Activated CD4-positive, alpha-beta memory T cell treated with anti-CD3 and anti-CD28 coated beads, Interleukin-2, amount 10 ng/mL, durations not matched to agents 7 days and 5 days (primary cell): Measurements from ENCODE around the gene NEDD4L. TPM values are rescaled to one million over a fixed set of nuclear protein-coding genes. Genes with fewer than 3 reads are reported as not detected.
"Not testable (repeated sequence)": the region's sequence is repeated elsewhere in the genome, so short reads cannot be mapped to it uniquely, and the experiment has no call there.

Source experiments
- CTCF ChIA-PET: fragments of 350-600 bp; sonication (Branson Sonifier 250); formaldehyde crosslinking; loops from one replicate; lab custom pipeline; 2021; ENCODE audit warnings: antibody characterized with exemption, inconsistent platforms; lab: Charles Lee
- POLR2A ChIA-PET: fragments of 350-600 bp; sonication (Branson Sonifier 250); formaldehyde crosslinking; loops from one replicate; lab custom pipeline; 2021; ENCODE audit warnings: antibody characterized with exemption; lab: Charles Lee
- DNase-seq: peaks from one replicate; pipeline ENCODE4 v3.0.0-alpha.2; 2020
- H3K27ac Mint-ChIP-seq: one replicate; pipeline ENCODE4 v1.8.0; 2021; ENCODE audit warnings: mild to moderate bottlenecking, mixed read lengths
- H3K27me3 Mint-ChIP-seq: one replicate; pipeline ENCODE4 v1.8.0; 2021; ENCODE audit warnings: mixed read lengths
- H3K36me3 Mint-ChIP-seq: one replicate; pipeline ENCODE4 v1.8.0; 2021; ENCODE audit warnings: low read depth, mixed read lengths
- H3K4me1 Mint-ChIP-seq: one replicate; pipeline ENCODE4 v1.8.0; 2021; ENCODE audit warnings: mixed read lengths
- H3K4me3 Mint-ChIP-seq: one replicate; pipeline ENCODE4 v1.8.0; 2021; ENCODE audit warnings: mild to moderate bottlenecking, mixed read lengths
- H3K9me3 Mint-ChIP-seq: one replicate; pipeline ENCODE4 v1.8.0; 2021; ENCODE audit warnings: mixed read lengths
- total RNA-seq, 2 experiments: library from RNA; stranded (reverse); gene quantifications; one replicate each; pipeline ENCODE4 v1.2.3, GENCODE V29; 2021

Gene NEDD4L
- total RNA-seq, 2 experiments from 2014 or later = 4.6 to 5.8 TPM

DNA sequence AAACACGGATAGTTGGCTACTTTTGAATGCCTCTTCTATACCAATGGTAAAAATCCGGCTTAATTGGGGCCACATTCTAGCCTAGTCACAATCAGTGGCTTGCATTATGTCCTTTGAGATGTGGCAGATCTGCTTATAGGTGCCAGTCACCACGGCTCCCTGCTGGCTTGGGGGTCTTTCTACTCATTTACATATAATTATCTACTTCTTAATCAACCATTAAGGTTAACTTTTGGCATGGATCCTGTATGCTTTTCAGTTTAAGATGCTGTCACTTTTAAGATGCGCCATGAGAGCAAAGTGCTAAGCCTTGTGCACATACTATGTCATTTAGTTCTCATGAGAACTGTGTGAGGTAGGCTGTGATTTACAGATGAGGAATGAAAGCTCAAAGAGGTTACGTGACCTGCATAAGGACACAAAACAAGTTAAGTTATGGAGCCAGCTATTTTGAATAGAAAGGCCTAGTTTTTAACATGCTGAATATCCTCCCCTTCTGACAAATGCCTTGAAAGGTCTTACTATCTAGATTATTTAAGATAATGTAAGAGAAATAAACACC, 4.1 kb downstream of the NEDD4L start:
- no peaks in the 10 kb centered on the region for H3K9me3 Mint-ChIP-seq
- ChIA-PET CTCF (no interaction called here), POLR2A (no interaction called here)
- H3K4me1 Mint-ChIP-seq = peaks cover 21% of the 10 kb centered on the region
- no peaks in the 10 kb centered on the region for H3K36me3 Mint-ChIP-seq
- no peak overlapping the region for H3K4me3 Mint-ChIP-seq
- no peak for DNase-seq
- peaks cover 29% of the 10 kb centered on the region for H3K27me3 Mint-ChIP-seq
- no peak overlapping the region for H3K27ac Mint-ChIP-seq

- Mint-ChIP-seq H3K4me1 (peaks cover 16% of the 10 kb centered on the region), H3K36me3 (no peaks in the 10 kb centered on the region), H3K4me3 (no peak overlapping the region), H3K9me3 (no peaks in the 10 kb centered on the region), H3K27me3 (peaks cover 26% of the 10 kb centered on the region), H3K27ac (no peak overlapping the region)
- CTCF ChIA-PET = no interaction called here
- POLR2A ChIA-PET = no interaction called here
- no peak for DNase-seq
These were observed 5.1 kb downstream of the NEDD4L start for GRCh38 chr18:58049000-58049688.

DNA sequence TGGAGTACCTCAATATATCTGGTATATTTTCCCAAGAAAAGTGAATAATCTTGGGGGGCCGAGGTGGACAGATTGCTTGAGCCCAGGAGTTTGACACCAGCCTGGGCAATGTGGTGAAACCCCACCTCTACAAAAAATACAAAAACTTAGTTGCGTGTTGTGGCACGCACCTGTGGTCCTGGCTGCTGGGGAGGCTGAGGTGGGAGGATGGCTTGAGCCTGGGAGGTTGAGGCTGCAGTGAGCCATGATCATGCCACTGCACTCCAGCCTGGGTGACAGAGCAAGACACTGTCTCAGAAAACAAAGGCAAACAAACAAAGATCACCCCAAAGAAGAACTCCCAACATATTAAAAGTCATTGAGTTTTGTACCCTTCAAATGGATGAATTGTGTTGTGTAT, 6.9 kb downstream of the NEDD4L start:
- H3K9me3 Mint-ChIP-seq, H3K4me1 Mint-ChIP-seq, H3K36me3 Mint-ChIP-seq, H3K27ac Mint-ChIP-seq, DNase-seq, H3K4me3 Mint-ChIP-seq, CTCF ChIA-PET: not testable (repeated sequence)
- POLR2A ChIA-PET = interaction anchor here (0.6 kb wide), 1 partner anchor 225 kb away, joined by 3 read pairs; no protein-coding TSS in a partner anchor
- peaks cover 16% of the 10 kb centered on the region for H3K27me3 Mint-ChIP-seq

- Mint-ChIP-seq H3K4me1 (peaks cover 4% of the 10 kb centered on the region), H3K9me3 (no peaks in the 10 kb centered on the region), H3K27me3 (peaks cover 9% of the 10 kb centered on the region), H3K36me3 (no peaks in the 10 kb centered on the region), H3K4me3 (no peak overlapping the region), H3K27ac (no peak overlapping the region)
- DNase-seq = no peak
- ChIA-PET POLR2A (interaction anchor here (0.6 kb wide), 2 partner anchors 86 to 226 kb away, joined by 3 to 4 read pairs; no protein-coding TSS in a partner anchor), CTCF (interaction anchor here (0.9 to 2.1 kb wide), 2 partner anchors 9 to 69 kb away, joined by 3 to 11 read pairs; partner anchors contain the start of gene NEDD4L)
These were observed 7.9 kb downstream of the NEDD4L start for GRCh38 chr18:58051765-58052460.

GRCh38 chr18:58052960-58053359, 8.9 kb downstream of the NEDD4L start:
- no peak overlapping the region for H3K4me3 Mint-ChIP-seq
- POLR2A ChIA-PET = interaction anchor here (1.2 kb wide), 1 partner anchor 8 kb away, joined by 3 read pairs; no protein-coding TSS in a partner anchor
- H3K27me3 Mint-ChIP-seq = peaks cover 3% of the 10 kb centered on the region
- no peaks in the 10 kb centered on the region for H3K36me3 Mint-ChIP-seq
- no peak for DNase-seq
- CTCF ChIA-PET = interaction anchor here (0.9 to 2.1 kb wide), 2 partner anchors 10 to 68 kb away, joined by 3 to 11 read pairs; partner anchors contain the start of gene NEDD4L
- H3K9me3 Mint-ChIP-seq = no peaks in the 10 kb centered on the region
- H3K27ac Mint-ChIP-seq = no peak overlapping the region
- peaks cover 4% of the 10 kb centered on the region for H3K4me1 Mint-ChIP-seq

DNA sequence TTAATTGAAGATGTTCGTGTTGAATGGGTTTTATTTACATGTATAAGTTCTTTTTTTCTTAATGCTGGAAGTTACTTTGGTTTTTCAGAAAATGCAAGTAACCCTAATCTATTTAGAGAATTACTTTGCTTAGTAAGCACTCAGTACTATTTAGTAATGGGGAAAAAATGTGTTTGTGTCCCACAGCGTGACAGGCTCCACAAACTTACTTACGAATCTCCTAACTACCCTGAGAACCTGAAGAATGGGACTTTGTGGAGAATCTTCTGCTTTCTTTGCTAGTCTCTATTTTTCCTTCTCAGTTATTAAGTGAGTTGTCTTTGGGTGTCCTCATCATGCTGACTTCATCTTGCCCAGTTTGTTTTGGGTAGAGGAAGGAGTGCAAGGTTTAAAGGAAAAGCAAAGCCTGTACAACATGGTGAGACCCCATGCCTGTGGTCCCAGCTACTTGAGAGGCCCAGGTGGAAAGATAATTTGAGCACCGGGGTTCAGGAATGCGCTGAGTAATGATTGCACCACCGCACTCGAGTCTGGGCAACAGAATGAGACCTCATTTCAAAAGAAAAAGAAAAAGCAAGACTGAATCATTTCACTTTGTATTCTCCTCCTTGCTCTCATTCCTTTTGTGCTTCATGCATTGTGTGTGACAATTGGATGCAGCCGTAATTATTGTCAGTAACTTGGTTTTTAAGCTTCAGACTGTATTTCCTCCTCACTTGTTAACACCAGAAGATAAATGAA, 10.2 kb downstream of the NEDD4L start:
- Mint-ChIP-seq H3K9me3 (no peaks in the 10 kb centered on the region), H3K4me3 (no peak overlapping the region), H3K36me3 (no peaks in the 10 kb centered on the region), H3K27ac (no peak overlapping the region), H3K4me1 (peaks cover 4% of the 10 kb centered on the region), H3K27me3 (peaks cover 3% of the 10 kb centered on the region)
- CTCF ChIA-PET = interaction anchor here (1.4 kb wide), 1 partner anchor 11 kb away, joined by 5 read pairs; no protein-coding TSS in a partner anchor
- DNase-seq = no peak
- POLR2A ChIA-PET = no interaction called here

- ChIA-PET CTCF (no interaction called here), POLR2A (interaction anchor here (1.0 kb wide), 1 partner anchor 11 kb away, joined by 3 read pairs; no protein-coding TSS in a partner anchor)
- Mint-ChIP-seq H3K4me1 (peaks cover 4% of the 10 kb centered on the region), H3K27ac (no peak overlapping the region), H3K36me3 (no peaks in the 10 kb centered on the region), H3K4me3 (no peak overlapping the region), H3K9me3 (no peaks in the 10 kb centered on the region), H3K27me3 (peaks cover 3% of the 10 kb centered on the region)
- no peak for DNase-seq
These were observed 12.0 kb downstream of the NEDD4L start for GRCh38 chr18:58055890-58056558.

DNA sequence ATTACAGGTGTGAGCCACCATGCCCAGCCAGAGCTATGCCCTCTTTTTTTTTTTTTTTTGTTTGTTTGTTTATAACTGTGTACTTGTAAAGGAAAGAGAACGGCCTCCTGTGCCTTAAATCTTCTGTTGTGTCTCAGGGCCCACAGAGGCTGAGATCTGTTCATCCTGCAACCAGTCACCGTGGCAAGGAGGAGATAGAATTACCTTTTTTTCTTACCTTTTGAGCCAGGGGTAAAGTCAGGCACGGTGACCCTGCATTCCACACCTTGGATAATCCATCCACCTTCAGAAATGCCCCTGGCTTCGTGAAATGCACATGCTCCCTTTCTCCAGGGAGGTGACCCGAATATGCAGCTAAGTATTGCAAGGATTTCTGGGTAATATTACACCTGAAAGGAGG, 12.8 kb downstream of the NEDD4L start:
- H3K27me3 Mint-ChIP-seq = peaks cover 3% of the 10 kb centered on the region
- no peak for DNase-seq
- H3K4me1 Mint-ChIP-seq = peaks cover 2% of the 10 kb centered on the region
- no peak overlapping the region for H3K27ac Mint-ChIP-seq
- H3K36me3 Mint-ChIP-seq = no peaks in the 10 kb centered on the region
- H3K4me3 Mint-ChIP-seq = no peak overlapping the region
- POLR2A ChIA-PET = no interaction called here
- CTCF ChIA-PET = interaction anchor here (1.1 kb wide), 1 partner anchor 14 kb away, joined by 3 read pairs; no protein-coding TSS in a partner anchor
- H3K9me3 Mint-ChIP-seq = no peaks in the 10 kb centered on the region

DNA sequence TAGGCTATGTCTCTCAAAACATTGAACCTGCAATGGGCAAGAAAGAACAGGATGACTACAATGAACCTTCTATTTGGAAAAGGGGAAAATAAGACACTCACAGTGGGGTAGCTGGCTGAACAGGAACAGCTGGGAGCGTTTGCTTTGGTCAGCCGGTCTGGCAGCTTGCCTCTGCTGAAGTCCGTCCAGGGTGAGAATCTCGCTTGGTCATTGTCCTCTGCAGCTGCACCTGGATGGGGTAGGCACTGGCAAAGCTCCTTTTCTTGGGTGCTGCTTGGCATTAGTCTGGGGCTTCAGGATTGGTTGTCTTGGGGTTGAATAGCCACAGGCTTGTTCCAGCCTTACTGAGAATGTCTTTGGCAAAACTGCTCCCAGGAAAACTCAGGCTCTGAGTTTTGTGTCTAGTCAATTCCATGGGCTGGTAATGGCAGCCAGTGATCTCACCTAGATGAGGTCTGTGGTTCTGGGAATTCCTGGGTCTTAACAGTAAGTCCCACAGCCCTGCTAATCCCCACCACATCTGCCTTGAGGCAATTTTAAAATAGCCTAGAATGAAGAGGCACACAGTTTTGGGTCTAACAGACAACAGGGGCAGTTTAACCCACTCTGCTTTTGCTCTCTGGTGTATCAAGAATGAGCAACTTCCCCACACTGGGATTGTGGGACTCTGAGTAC, 13.4 kb downstream of the NEDD4L start:
- peaks cover 5% of the 10 kb centered on the region for H3K27me3 Mint-ChIP-seq
- no peaks in the 10 kb centered on the region for H3K9me3 Mint-ChIP-seq
- no peak overlapping the region for H3K4me3 Mint-ChIP-seq
- ChIA-PET POLR2A (no interaction called here), CTCF (interaction anchor here (1.1 kb wide), 1 partner anchor 14 kb away, joined by 3 read pairs; no protein-coding TSS in a partner anchor)
- no peaks in the 10 kb centered on the region for H3K4me1 Mint-ChIP-seq
- no peaks in the 10 kb centered on the region for H3K36me3 Mint-ChIP-seq
- DNase-seq = no peak
- H3K27ac Mint-ChIP-seq = no peak overlapping the region

- Mint-ChIP-seq H3K27ac (no peak overlapping the region), H3K4me3 (no peak overlapping the region), H3K27me3 (peaks cover 5% of the 10 kb centered on the region), H3K9me3 (no peaks in the 10 kb centered on the region), H3K4me1 (no peaks in the 10 kb centered on the region), H3K36me3 (no peaks in the 10 kb centered on the region)
- ChIA-PET CTCF (interaction anchor here (0.7 kb wide), 1 partner anchor 15 kb away, joined by 3 read pairs; the partner anchor contains the start of gene NEDD4L), POLR2A (no interaction called here)
- no peak for DNase-seq
These were observed 14.7 kb downstream of the NEDD4L start for GRCh38 chr18:58058720-58059119.

DNA sequence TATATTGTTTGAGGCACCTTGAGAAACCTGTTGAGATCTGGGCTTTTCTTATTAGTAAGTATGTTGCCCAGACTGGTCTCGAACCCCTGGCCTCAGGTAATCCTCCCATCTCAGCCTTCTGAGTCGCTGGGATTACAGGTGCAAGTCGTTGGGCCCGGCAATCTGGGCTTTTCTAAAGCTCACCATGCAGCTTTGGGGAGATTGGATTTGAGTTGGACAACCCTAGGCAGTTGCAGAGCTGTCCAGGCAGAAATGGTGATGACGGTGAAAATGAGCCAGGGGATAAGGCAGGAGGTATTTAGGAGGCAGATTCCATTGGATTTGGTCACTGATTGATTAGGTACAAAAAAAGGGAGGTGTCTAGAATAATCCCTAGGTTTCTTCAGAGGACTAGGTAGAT, 16.2 kb downstream of the NEDD4L start:
- POLR2A ChIA-PET = no interaction called here
- Mint-ChIP-seq H3K4me1 (no peaks in the 10 kb centered on the region), H3K27me3 (peaks cover 5% of the 10 kb centered on the region), H3K4me3 (no peak overlapping the region), H3K36me3 (no peaks in the 10 kb centered on the region), H3K9me3 (no peaks in the 10 kb centered on the region), H3K27ac (no peak overlapping the region)
- DNase-seq = no peak
- CTCF ChIA-PET = no interaction called here

DNA sequence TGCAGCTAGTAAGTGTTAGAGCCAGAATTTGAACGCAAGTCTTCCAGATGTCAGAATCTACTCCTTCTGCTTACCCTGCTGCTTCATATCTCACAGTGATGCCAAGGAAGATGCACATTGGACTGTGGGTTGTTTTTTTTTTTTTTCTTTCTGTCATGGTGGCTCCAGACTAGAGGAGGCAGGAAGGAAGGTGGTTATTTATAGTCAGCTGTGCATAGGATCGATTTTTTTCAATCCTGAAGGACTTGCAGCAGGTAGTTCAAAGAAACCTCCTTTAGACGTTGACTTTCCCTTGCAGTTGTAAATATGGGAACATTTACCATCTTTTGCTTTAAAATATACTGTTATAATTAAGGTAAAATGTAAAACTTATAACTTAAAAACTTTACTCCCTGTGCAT, 17.3 kb downstream of the NEDD4L start:
- no peak overlapping the region for H3K4me3 Mint-ChIP-seq
- no peak for DNase-seq
- CTCF ChIA-PET = no interaction called here
- H3K36me3 Mint-ChIP-seq = no peaks in the 10 kb centered on the region
- no peak overlapping the region for H3K27ac Mint-ChIP-seq
- no peaks in the 10 kb centered on the region for H3K9me3 Mint-ChIP-seq
- no peaks in the 10 kb centered on the region for H3K4me1 Mint-ChIP-seq
- POLR2A ChIA-PET = no interaction called here
- H3K27me3 Mint-ChIP-seq = peaks cover 2% of the 10 kb centered on the region
